A549 (cell line): ENCODE measurements around the gene ANK2. TPM values are rescaled to one million over a fixed set of nuclear protein-coding genes. Genes with fewer than 3 reads are reported as not detected.

Experiments used
- ATAC-seq, 2 experiments: fragments of 200-7000 bp in 1 of 2; fragments of >200 bp in 1 of 2; cut with Nextera tagmentation in 1 of 2; cut with Tn5 transposase in 1 of 2; 3 replicates each; pipeline versions ENCODE4 v1.8.0 to v1.9.1; 2018 to 2020; ENCODE audit warnings: mild to moderate bottlenecking in 1 of 2, moderate library complexity in 1 of 2
- CTCF ChIA-PET: fragments of 300-600 bp; sonication (Branson Sonifier 250); formaldehyde crosslinking; extraction: SDS; loops from one replicate; lab custom pipeline; 2021; ENCODE audit warnings: antibody characterized with exemption, inconsistent platforms; lab: Yijun Ruan, JAX
- POLR2A ChIA-PET: fragments of 350-600 bp; formaldehyde crosslinking; extraction: SDS; loops from one replicate; lab custom pipeline; 2021; ENCODE audit warnings: antibody characterized with exemption, inconsistent platforms; lab: Yijun Ruan, JAX
- DNase-seq, 2 experiments: peaks; one replicate each; pipeline versions ENCODE4 v3.0.0 to v3.0.0-alpha.2; 2011 to 2016; ENCODE audit warnings: low read depth in 1 of 2, low spot score in 1 of 2
- FAIRE-seq: peaks from 2 replicates; lab custom pipeline; 2011; peaks lifted over from hg19 to GRCh38; lab: Jason Lieb, UNC
- H3K27ac ChIP-seq, 2 experiments: fragments of >200 bp; sonication (Bioruptor Twin); formaldehyde crosslinking; 3 replicates each; pipeline ENCODE4 v1.5.1; 2016 to 2017
- H3K4me1 ChIP-seq: fragments of >200 bp; sonication (Bioruptor Twin); formaldehyde crosslinking; 3 replicates; pipeline ENCODE4 v1.6.1; 2016
- H3K4me2 ChIP-seq: fragments of >200 bp; sonication (Bioruptor Twin); formaldehyde crosslinking; 3 replicates; pipeline ENCODE4 v1.6.1; 2016
- H3K4me3 ChIP-seq: fragments of >200 bp; sonication (Bioruptor Twin); formaldehyde crosslinking; 3 replicates; pipeline ENCODE4 v1.5.1; 2016
- H3K9me3 ChIP-seq: fragments of >200 bp; sonication (Bioruptor Twin); formaldehyde crosslinking; 3 replicates; pipeline ENCODE4 v1.6.1; 2016
- BCL3 ChIP-seq: fragments of >200 bp; sonication (Bioruptor Twin); formaldehyde crosslinking; IDR thresholded peaks from 3 replicates; pipeline ENCODE4 v1.6.1; 2016
- BHLHE40 ChIP-seq: IDR thresholded peaks from 2 replicates; pipeline ENCODE4 v1.6.1; 2012; ENCODE audit warnings: low read depth, low read length, inconsistent platforms
- CBX2 ChIP-seq: fragments of 200-600 bp; sonication (generic); IDR thresholded peaks from 2 replicates; pipeline ENCODE4 v1.6.1; 2016; ENCODE audit warnings: low read depth, mild to moderate bottlenecking, borderline replicate concordance
- CHD4 ChIP-seq: fragments of 200-600 bp; sonication (generic); IDR thresholded peaks from 2 replicates; pipeline ENCODE4 v1.6.1; 2016; ENCODE audit warnings: antibody characterized with exemption, mild to moderate bottlenecking, borderline replicate concordance
- EP300 ChIP-seq, 2 experiments: fragments of >200 bp; sonication (Bioruptor Twin); formaldehyde crosslinking; IDR thresholded peaks; 2 replicates in 1 of 2; 3 replicates in 1 of 2; pipeline ENCODE4 v1.6.1; 2016 to 2017
- FOSL2 ChIP-seq, 2 experiments: fragments of 450-650 bp in 1 of 2; fragments of >200 bp in 1 of 2; sonication (Bioruptor Twin) in 1 of 2; formaldehyde crosslinking; IDR thresholded peaks; 2 replicates each; pipeline versions ENCODE4 v1.5.0 to v1.6.1; 2016 to 2020; ENCODE audit warnings: mild to moderate bottlenecking in 1 of 2, moderate library complexity in 1 of 2
- HDAC2 ChIP-seq: fragments of 200-600 bp; sonication (generic); IDR thresholded peaks from 2 replicates; pipeline ENCODE4 v1.6.1; 2016
- HEYL ChIP-seq: fragments of 250-450 bp; sonication (Bioruptor Pico); IDR thresholded peaks from 2 replicates; pipeline ENCODE4 v1.8.0; 2021; ENCODE audit warnings: mild to moderate bottlenecking, moderate library complexity
- HOXA7 ChIP-seq: fragments of 250-450 bp; sonication (Bioruptor Pico); IDR thresholded peaks from 2 replicates; pipeline ENCODE4 v1.5.0; 2020; ENCODE audit warnings: mild to moderate bottlenecking, moderate library complexity
- HOXB13 ChIP-seq: fragments of 250-450 bp; sonication (Bioruptor Pico); IDR thresholded peaks from 2 replicates; pipeline ENCODE4 v1.5.0; 2020; ENCODE audit warnings: low read depth, mild to moderate bottlenecking, moderate library complexity
- PHF8 ChIP-seq: fragments of 200-600 bp; sonication (generic); IDR thresholded peaks from 2 replicates; pipeline ENCODE4 v1.6.1; 2016; ENCODE audit warnings: low read depth, mild to moderate bottlenecking, antibody characterized with exemption, moderate library complexity, borderline replicate concordance
- POLR2AphosphoS2 ChIP-seq: conservative IDR thresholded peaks from 2 replicates; pipeline ENCODE4 v1.6.1; 2012; ENCODE audit warnings: low read length, improper control_type of control experiment, inconsistent platforms
- RFX5 ChIP-seq: fragments of 450-650 bp; IDR thresholded peaks from 2 replicates; pipeline ENCODE4 v1.7.1; 2014; ENCODE audit warnings: antibody characterized with exemption, mild to moderate bottlenecking, moderate library complexity
- WGBS: methylation state at CpG from one replicate; pipeline ENCODE4 v1.1.6; 2017; ENCODE audit errors: missing lambda C conversion rate; 5-methylcytosine and 5-hydroxymethylcytosine counted together
- polyA plus RNA-seq, 4 experiments: library from polyadenylated mRNA; depleted of rRNA in 3 of 4; stranded (reverse); fragments of >200 nt; fragmentation: RNase III in 1 of 4; extraction: RNeasy Plus Mini Kit Qiagen cat#74134 plus additional on column Dnase treatment in 1 of 4; gene quantifications; 2 replicates in 3 of 4; 3 replicates in 1 of 4; pipeline ENCODE4 v1.2.3, GENCODE V29; 2011 to 2017
- TF ChIP-seq, protein P1 (sequence below): fragments of 200-600 bp; sonication (generic); IDR thresholded peaks from 2 replicates; pipeline ENCODE4 v1.6.1; 2016; ENCODE audit warnings: antibody characterized with exemption, mild to moderate bottlenecking, moderate library complexity
- TF ChIP-seq, protein P2 (sequence below): fragments of 150-350 bp; IDR thresholded peaks from 2 replicates; pipeline ENCODE4 v1.6.1; 2014; ENCODE audit warnings: low read depth, mild to moderate bottlenecking, low read length

The ANK2 gene
- polyA plus RNA-seq, 2 of the 4 experiments (the other 2 are of a cell fraction), result 1.4 to 3.1 TPM

DNA sequence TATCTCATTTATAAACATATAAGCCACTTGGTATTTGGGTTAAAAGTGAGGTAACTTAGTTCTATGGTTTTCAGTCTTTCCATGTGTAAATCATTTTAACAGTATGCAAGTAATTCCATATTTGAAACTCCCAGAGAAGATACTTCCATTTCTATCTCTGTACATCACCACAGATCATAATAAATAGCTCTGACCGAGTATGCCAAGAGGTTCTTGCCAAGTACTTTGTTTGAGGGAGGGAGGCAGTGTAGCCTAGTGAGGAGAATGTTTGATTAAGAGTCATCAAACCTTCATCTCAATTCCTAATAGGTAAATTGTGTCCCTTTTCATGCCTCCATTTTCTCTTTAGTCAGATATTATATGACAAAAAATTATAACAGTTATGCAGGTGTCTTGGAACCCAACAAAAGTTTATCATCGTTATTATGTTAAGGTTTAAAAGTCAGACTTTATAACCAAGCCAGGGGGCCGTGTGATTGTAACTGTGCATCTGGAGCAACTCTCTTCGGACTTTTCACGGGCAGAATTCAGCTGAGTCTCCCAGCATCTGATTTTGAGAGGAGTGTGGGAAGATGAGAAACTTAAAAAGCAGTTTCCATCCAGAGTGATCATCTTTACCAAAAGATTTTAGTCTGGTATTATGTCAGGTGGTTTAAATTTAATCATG is 123.8 kb downstream of the ANK2 start:
- Histone ChIP-seq H3K4me3 (no peak overlapping the region), H3K4me1 (peaks cover 6% of the 10 kb centered on the region; the same call in 2 of the 3 replicates), H3K4me2 (no peak overlapping the region), H3K9me3 (no peaks in the 10 kb centered on the region), H3K27ac (no peak overlapping the region)
- FAIRE-seq, result no peak
- ChIA-PET POLR2A (no interaction called here), CTCF (no interaction called here)
- DNase-seq, result no peak
- TF ChIP-seq POLR2AphosphoS2, result no peak
- TF ChIP-seq BCL3, result no peak
- no peak for TF ChIP-seq CBX2
- TF ChIP-seq HOXA7, result no peak
- TF ChIP-seq HDAC2, result no peak
- TF ChIP-seq, protein P1, sequence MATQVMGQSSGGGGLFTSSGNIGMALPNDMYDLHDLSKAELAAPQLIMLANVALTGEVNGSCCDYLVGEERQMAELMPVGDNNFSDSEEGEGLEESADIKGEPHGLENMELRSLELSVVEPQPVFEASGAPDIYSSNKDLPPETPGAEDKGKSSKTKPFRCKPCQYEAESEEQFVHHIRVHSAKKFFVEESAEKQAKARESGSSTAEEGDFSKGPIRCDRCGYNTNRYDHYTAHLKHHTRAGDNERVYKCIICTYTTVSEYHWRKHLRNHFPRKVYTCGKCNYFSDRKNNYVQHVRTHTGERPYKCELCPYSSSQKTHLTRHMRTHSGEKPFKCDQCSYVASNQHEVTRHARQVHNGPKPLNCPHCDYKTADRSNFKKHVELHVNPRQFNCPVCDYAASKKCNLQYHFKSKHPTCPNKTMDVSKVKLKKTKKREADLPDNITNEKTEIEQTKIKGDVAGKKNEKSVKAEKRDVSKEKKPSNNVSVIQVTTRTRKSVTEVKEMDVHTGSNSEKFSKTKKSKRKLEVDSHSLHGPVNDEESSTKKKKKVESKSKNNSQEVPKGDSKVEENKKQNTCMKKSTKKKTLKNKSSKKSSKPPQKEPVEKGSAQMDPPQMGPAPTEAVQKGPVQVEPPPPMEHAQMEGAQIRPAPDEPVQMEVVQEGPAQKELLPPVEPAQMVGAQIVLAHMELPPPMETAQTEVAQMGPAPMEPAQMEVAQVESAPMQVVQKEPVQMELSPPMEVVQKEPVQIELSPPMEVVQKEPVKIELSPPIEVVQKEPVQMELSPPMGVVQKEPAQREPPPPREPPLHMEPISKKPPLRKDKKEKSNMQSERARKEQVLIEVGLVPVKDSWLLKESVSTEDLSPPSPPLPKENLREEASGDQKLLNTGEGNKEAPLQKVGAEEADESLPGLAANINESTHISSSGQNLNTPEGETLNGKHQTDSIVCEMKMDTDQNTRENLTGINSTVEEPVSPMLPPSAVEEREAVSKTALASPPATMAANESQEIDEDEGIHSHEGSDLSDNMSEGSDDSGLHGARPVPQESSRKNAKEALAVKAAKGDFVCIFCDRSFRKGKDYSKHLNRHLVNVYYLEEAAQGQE, result no peak
- ATAC-seq, result no peak
- WGBS, result 18% methylated on average over 5 of the region's 5 CpGs

GRCh38 chr4:113173793-113174264 is 124.4 kb downstream of the ANK2 start:
- FAIRE-seq, result no peak
- TF ChIP-seq RFX5 (no peak), CHD4 (no peak), HOXB13 (CRISPR knock-in tag) (no peak), POLR2AphosphoS2 (no peak), HEYL (no peak)
- POLR2A ChIA-PET, result no interaction called here

DNA sequence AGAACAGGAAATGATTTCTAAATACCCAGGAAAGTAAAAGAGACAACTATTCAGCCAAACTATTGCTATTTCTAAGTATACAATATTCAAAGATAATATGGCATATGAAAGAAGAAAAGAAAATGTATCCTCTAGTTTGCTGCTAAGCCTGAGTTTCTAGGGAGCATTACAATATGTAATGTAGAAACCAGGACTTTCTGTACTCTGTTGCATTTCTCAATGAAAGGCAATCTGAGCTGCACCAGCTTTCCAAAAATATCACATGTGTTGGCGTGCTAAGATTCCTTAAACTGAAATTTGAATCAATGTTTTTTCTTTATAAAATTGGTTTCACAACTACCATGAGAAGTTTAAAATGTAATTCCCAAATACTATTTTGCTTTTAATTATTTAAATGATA is 129.6 kb downstream of the ANK2 start:
- ChIA-PET CTCF (interaction anchor here (1.4 kb wide), 1 partner anchor 17 kb away, joined by 4 read pairs; no protein-coding TSS in a partner anchor), POLR2A (no interaction called here)
- DNase-seq, result no peak
- H3K27ac ChIP-seq, result no peak overlapping the region
- no peak overlapping the region for H3K4me2 ChIP-seq
- no peaks in the 10 kb centered on the region for H3K9me3 ChIP-seq
- H3K4me3 ChIP-seq, result no peak overlapping the region
- no peaks in the 10 kb centered on the region for H3K4me1 ChIP-seq
- WGBS, result 60% methylated on average over 1 of the region's 1 CpG
- ATAC-seq, result no peak
- FAIRE-seq, result no peak
- TF ChIP-seq BHLHE40 (no peak), PHF8 (no peak), FOSL2 (IDR thresholded peaks at IDR 0.05) (no peak), FOSL2 (CRISPR knock-in tag; IDR thresholded peaks at IDR 0.05) (no peak), EP300 (IDR thresholded peaks at IDR 0.05) (no peak)
- TF ChIP-seq, protein P2, sequence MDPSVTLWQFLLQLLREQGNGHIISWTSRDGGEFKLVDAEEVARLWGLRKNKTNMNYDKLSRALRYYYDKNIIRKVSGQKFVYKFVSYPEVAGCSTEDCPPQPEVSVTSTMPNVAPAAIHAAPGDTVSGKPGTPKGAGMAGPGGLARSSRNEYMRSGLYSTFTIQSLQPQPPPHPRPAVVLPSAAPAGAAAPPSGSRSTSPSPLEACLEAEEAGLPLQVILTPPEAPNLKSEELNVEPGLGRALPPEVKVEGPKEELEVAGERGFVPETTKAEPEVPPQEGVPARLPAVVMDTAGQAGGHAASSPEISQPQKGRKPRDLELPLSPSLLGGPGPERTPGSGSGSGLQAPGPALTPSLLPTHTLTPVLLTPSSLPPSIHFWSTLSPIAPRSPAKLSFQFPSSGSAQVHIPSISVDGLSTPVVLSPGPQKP, result no peak

More at GRCh38 chr4:113173793-113174264, 124.4 kb downstream of the ANK2 start:
- peaks cover 6% of the 10 kb centered on the region; the same call in 2 of the 3 replicates for H3K4me1 ChIP-seq
- ATAC-seq (no peak), DNase-seq (no peak)
- no peak overlapping the region for H3K27ac ChIP-seq
- H3K4me2 ChIP-seq, result no peak overlapping the region
- CTCF ChIA-PET, result no interaction called here
- no peak overlapping the region for H3K4me3 ChIP-seq
- no peaks in the 10 kb centered on the region for H3K9me3 ChIP-seq
- WGBS, result 18% methylated on average over 3 of the region's 3 CpGs
